SJCRH30 (cell line): Measurements from ENCODE around the gene ZNF346. TPM values are rescaled to one million over a fixed set of nuclear protein-coding genes. Genes with fewer than 3 reads are reported as not detected.
A peak's percentile ranks its signal among the peaks of the same experiment; 100 is the strongest.
"Not testable (repeated sequence)": the region's sequence is repeated elsewhere in the genome, so short reads cannot be mapped to it uniquely, and the experiment has no call there.

Experiments
- DNase-seq, 2 experiments: peaks; one replicate each; pipeline ENCODE4 v3.0.0-alpha.2; 2015 to 2020
- H3K27ac ChIP-seq: fragments of 250-450 bp; sonication (Bioruptor Pico); 2 replicates; pipeline ENCODE4 v1.5.1; 2020; ENCODE audit warnings: mild to moderate bottlenecking, moderate library complexity
- H3K27me3 ChIP-seq: fragments of 250-450 bp; sonication (Bioruptor Pico); 2 replicates; pipeline ENCODE4 v1.5.1; 2020; ENCODE audit warnings: mild to moderate bottlenecking, moderate library complexity
- H3K36me3 ChIP-seq: fragments of 250-450 bp; sonication (Bioruptor Pico); 2 replicates; pipeline ENCODE4 v1.5.1; 2020; ENCODE audit warnings: mild to moderate bottlenecking, moderate library complexity
- H3K4me1 ChIP-seq: fragments of 250-450 bp; sonication (Bioruptor Pico); 2 replicates; pipeline ENCODE4 v1.5.1; 2020; ENCODE audit warnings: mild to moderate bottlenecking, moderate library complexity
- H3K4me3 ChIP-seq: fragments of 250-450 bp; sonication (Bioruptor Pico); 2 replicates; pipeline ENCODE4 v1.5.1; 2020; ENCODE audit warnings: mild to moderate bottlenecking, moderate library complexity
- H3K9me3 ChIP-seq: fragments of 250-450 bp; sonication (Bioruptor Pico); replicated peaks from 2 replicates; pipeline ENCODE4 v1.5.1; 2020; ENCODE audit warnings: mild to moderate bottlenecking, moderate library complexity
- total RNA-seq: library from RNA; depleted of rRNA; stranded (reverse); fragments of >200 nt; shearing (Covaris generic); gene quantifications from 2 replicates; pipeline ENCODE4 v1.2.3, GENCODE V29; 2014

Gene ZNF346
- total RNA-seq, 1 experiment from 2014 or later, result 27.8 TPM

DNA sequence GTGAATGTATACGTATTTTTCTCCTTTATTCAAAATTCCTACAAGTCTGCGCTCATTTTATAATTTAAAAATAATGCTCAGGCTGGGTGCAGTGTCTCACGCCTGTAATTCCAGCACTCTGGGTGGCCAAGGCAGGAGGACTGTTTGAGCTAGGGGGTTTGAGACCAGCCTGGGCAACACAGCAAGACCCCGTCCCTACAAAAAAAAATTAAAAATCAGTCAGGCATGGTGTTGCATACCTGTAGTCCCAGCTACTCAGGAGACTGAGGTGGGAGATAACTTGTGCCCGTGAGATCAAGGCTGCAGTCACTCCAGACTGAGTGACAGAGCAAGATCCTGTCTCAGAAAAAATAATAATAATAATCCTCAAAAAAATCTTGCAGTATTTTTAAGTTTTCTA lies 23.7 kb upstream of the ZNF346 start:
- DNase-seq, result no peak

GRCh38 chr5:176999526-176999925 lies 23.0 kb upstream of the ZNF346 start:
- H3K36me3 ChIP-seq, result peaks cover 11% of the 10 kb centered on the region
- not testable (repeated sequence) for H3K27me3 ChIP-seq, H3K4me3 ChIP-seq, H3K4me1 ChIP-seq, DNase-seq, H3K9me3 ChIP-seq, H3K27ac ChIP-seq

More for the DNA sequence above, 23.7 kb upstream of the ZNF346 start:
- H3K27ac ChIP-seq, result no peak overlapping the region
- H3K4me1 ChIP-seq, result no peaks in the 10 kb centered on the region
- no peak overlapping the region for H3K4me3 ChIP-seq
- no peaks in the 10 kb centered on the region for H3K9me3 ChIP-seq
- peaks cover 11% of the 10 kb centered on the region for H3K36me3 ChIP-seq
- no peaks in the 10 kb centered on the region for H3K27me3 ChIP-seq

- no peak overlapping the region for H3K27ac ChIP-seq
- H3K4me3 ChIP-seq, result no peak overlapping the region
- DNase-seq, result no peak
- no peaks in the 10 kb centered on the region for H3K9me3 ChIP-seq
- no peaks in the 10 kb centered on the region; the same call in 1 of the 2 replicates for H3K4me1 ChIP-seq
- no peaks in the 10 kb centered on the region for H3K27me3 ChIP-seq
- H3K36me3 ChIP-seq, result peaks cover 11% of the 10 kb centered on the region
Observed at GRCh38 chr5:177003649-177004048, 18.8 kb upstream of the ZNF346 start.

DNA sequence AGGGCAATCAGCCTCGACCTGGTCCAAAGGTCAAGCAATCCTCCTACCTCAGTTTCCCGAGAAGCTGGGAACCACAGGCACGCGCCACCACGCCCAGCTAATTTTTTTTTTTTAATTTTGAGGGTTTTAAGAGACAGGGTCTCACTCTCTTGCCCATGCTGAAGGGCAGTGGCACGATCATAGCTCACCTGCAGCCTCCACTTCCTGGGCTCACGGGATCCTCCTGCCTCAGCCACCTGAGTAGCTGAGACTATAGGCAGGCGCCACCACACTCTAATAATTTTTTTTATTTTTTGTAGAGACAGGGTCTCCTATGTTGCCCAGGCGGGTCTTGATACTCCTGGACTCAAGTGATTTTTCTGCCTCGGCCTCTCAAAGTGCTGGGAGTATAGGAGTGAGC lies 17.5 kb upstream of the ZNF346 start:
- H3K36me3 ChIP-seq, result peaks cover 8% of the 10 kb centered on the region
- no peaks in the 10 kb centered on the region; the same call in 1 of the 2 replicates for H3K4me1 ChIP-seq
- DNase-seq, result no peak
- peak overlapping the region; percentile 83 for H3K4me3 ChIP-seq
- no peaks in the 10 kb centered on the region for H3K9me3 ChIP-seq
- H3K27ac ChIP-seq, result no peak overlapping the region
- no peaks in the 10 kb centered on the region for H3K27me3 ChIP-seq

DNA sequence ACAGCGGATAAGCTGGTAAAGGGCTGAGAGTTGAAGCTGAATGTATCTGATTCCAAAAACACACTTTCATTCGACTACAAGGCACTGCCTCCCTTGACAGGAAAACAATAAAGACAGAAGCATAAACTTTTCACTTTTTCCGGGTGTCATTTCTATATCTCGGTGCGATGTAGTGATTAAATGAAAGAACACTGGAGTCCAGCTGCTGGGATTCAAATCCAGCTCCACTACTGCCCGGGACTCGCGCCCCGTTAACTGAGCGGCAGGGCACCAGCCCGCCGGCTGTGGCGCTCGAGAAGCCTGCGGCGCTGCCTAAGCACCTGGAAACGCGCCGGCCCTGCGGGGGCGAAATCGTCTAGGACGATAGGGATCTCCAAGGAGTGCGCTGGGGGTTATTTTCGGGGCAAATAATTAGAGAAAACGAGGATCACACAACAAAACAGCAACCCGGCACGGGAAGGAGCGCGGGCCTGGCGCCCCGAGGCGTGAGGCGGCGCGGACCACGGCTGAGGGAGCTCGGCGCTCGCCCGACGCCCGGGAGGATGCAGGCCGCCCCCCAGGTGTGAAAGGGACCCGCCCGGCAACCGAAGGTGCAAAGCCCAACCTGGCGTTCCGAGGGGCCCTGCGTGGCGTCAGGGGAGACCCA lies 16.8 kb upstream of the ZNF346 start:
- Histone ChIP-seq H3K9me3 (no peaks in the 10 kb centered on the region), H3K27me3 (no peaks in the 10 kb centered on the region), H3K4me3 (peak overlapping the region; percentile 83), H3K36me3 (peaks cover 6% of the 10 kb centered on the region), H3K4me1 (no peaks in the 10 kb centered on the region; the same call in 1 of the 2 replicates), H3K27ac (peak overlapping the region; percentile 65)
- DNase-seq, result peak; percentile 67 to 76

DNA sequence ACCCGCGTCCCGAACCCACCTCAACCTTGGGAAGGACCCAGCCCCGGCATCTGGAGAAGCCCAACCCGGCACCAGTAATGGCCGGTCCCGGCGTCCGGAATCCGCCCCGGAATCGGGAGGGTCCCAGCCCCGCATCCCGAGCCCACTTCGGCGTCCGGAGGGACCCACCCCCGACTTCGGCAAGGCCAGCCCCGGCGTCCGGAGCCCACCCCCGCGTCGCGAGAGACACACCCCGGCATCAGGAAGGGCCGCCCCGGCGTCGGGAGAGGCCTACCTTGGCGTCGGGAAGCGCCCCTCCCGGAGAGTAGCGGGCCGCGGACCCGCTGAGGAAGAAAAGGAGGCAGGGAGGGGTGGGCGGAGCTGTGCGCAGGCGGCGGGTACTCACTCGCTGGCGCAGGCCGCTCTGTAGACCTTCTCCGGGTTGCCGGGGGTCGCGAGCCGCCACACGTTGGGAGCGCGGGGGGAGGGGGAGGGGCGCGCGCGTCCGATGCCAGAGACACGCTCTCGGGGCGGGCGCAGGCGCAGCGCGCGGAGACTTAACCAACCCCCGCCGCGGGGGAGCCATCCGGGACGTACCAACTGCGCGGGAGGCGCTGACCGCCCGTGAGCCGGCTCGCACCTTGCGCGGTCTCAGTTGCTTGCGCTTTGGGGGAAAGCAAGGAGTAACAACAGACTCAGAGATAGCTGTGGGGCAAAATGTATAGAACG lies 16.1 kb upstream of the ZNF346 start, which contains the start of gene UIMC1:
Gene UIMC1 (minus strand): TSS at position 515 of the 708 bp plus-strand sequence. CDS start 24,164 bp downstream, outside the sequence.
- Histone ChIP-seq H3K9me3 (no peaks in the 10 kb centered on the region), H3K27me3 (no peaks in the 10 kb centered on the region), H3K36me3 (no peaks in the 10 kb centered on the region), H3K4me3 (peak within 1 kb of the TSS; percentile 83), H3K27ac (peak within 1 kb of the TSS; percentile 65), H3K4me1 (no peaks in the 10 kb centered on the region; the same call in 1 of the 2 replicates)
- peak; percentile 92 to 94 for DNase-seq

- H3K27ac ChIP-seq, result no peak overlapping the region
Observed at GRCh38 chr5:177008716-177009115, 13.8 kb upstream of the ZNF346 start.

DNA sequence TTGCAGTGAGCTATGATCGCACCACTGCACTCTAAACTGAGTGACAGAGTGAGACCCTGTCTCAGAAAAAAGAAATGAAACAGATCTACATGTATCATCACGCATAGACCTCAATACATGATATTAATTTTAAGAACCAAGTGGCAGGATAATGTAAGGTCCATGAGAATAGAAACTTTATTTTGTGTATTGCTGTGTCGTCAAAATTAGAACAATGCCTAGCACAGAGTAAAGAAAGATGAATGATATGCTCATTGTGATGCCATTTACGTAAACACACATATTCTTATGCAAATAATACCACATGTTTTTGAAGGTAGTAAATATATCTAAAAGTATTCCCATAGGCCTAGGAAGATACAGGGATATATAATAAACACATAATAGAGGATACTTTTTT lies 12.3 kb upstream of the ZNF346 start:
- no peaks in the 10 kb centered on the region; the same call in 1 of the 2 replicates for H3K4me1 ChIP-seq
- H3K27ac ChIP-seq, result no peak overlapping the region
- no peak overlapping the region for H3K4me3 ChIP-seq
- DNase-seq, result no peak
- no peaks in the 10 kb centered on the region for H3K9me3 ChIP-seq
- no peaks in the 10 kb centered on the region for H3K27me3 ChIP-seq
- H3K36me3 ChIP-seq, result no peaks in the 10 kb centered on the region

More at GRCh38 chr5:177008716-177009115, 13.8 kb upstream of the ZNF346 start:
- no peaks in the 10 kb centered on the region for H3K27me3 ChIP-seq
- H3K36me3 ChIP-seq, result no peaks in the 10 kb centered on the region
- H3K4me3 ChIP-seq, result no peak overlapping the region
- H3K4me1 ChIP-seq, result no peaks in the 10 kb centered on the region; the same call in 1 of the 2 replicates
- no peaks in the 10 kb centered on the region for H3K9me3 ChIP-seq
- DNase-seq, result no peak

DNA sequence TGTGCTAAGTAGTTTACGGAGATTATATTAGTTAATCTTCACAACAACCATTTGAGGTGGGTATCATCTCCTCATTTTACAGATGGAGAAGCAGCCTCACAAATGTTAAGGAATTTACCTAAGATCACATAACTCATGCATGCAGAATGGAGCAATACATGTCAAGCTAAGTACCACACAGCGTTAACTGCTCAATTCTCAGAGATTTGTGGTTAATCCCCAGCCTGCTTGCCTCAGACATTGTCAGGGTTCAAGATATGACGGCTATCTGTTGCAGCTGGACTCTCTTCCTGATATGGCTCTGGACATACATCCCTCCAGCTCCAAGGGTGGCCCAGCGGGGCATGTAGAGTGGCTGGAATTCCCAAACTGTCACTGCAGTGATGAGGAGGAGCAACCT lies 7.3 kb upstream of the ZNF346 start:
- DNase-seq, result no peak
- Histone ChIP-seq H3K36me3 (no peaks in the 10 kb centered on the region), H3K27me3 (no peaks in the 10 kb centered on the region), H3K9me3 (no peaks in the 10 kb centered on the region), H3K27ac (no peak overlapping the region), H3K4me3 (no peak overlapping the region), H3K4me1 (no peaks in the 10 kb centered on the region)

- no peak for DNase-seq
- Histone ChIP-seq H3K27me3 (no peaks in the 10 kb centered on the region), H3K27ac (no peak overlapping the region), H3K4me1 (no peaks in the 10 kb centered on the region), H3K4me3 (no peak overlapping the region), H3K36me3 (no peaks in the 10 kb centered on the region), H3K9me3 (no peaks in the 10 kb centered on the region)
Observed at GRCh38 chr5:177018341-177018740, 4.2 kb upstream of the ZNF346 start.

GRCh38 chr5:177020033-177020432 lies 2.5 kb upstream of the ZNF346 start:
- no peak overlapping the region for H3K4me3 ChIP-seq
- no peaks in the 10 kb centered on the region for H3K9me3 ChIP-seq
- no peak overlapping the region for H3K27ac ChIP-seq
- no peaks in the 10 kb centered on the region for H3K36me3 ChIP-seq
- H3K27me3 ChIP-seq, result no peaks in the 10 kb centered on the region
- no peaks in the 10 kb centered on the region for H3K4me1 ChIP-seq
- no peak for DNase-seq

DNA sequence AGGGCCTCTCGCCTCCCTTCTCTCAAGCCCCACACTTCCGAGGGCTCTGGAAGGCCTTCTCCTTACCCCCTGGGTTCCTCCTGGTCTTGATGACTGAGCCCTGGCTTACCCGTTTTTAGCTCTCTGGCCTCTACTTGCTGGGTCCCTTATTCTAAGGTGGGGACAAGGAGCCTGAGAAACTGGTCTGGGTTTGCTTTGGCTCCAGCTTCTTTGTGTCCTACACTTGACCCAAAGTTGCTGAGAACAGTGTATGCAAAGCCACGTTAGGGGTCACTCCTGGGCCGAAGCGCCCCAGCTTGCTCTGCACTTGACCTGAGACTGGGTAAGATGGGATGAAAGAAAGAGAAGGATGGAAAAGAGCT lies 788 bp downstream of the ZNF346 start:
- peak in 1 of 2 experiments; percentile 16 for DNase-seq

GRCh38 chr5:177024559-177024958 lies 2.1 kb downstream of the ZNF346 start:
- H3K36me3 ChIP-seq, result peaks cover 19% of the 10 kb centered on the region
- no peak overlapping the region for H3K27ac ChIP-seq
- H3K27me3 ChIP-seq, result no peaks in the 10 kb centered on the region
- H3K9me3 ChIP-seq, result no peaks in the 10 kb centered on the region
- H3K4me3 ChIP-seq, result no peak overlapping the region
- DNase-seq, result no peak
- H3K4me1 ChIP-seq, result no peaks in the 10 kb centered on the region

More for the DNA sequence above, 788 bp downstream of the ZNF346 start:
- Histone ChIP-seq H3K27me3 (no peaks in the 10 kb centered on the region), H3K4me3 (peak overlapping the region; percentile 85), H3K36me3 (peaks cover 11% of the 10 kb centered on the region), H3K9me3 (no peaks in the 10 kb centered on the region), H3K4me1 (no peaks in the 10 kb centered on the region), H3K27ac (peak overlapping the region; percentile 62)

- Histone ChIP-seq H3K27me3 (no peaks in the 10 kb centered on the region), H3K27ac (no peak overlapping the region), H3K9me3 (no peaks in the 10 kb centered on the region), H3K4me1 (no peaks in the 10 kb centered on the region), H3K36me3 (peaks cover 25% of the 10 kb centered on the region), H3K4me3 (no peak overlapping the region)
- no peak for DNase-seq
Observed at GRCh38 chr5:177025101-177025601, 2.7 kb downstream of the ZNF346 start.

DNA sequence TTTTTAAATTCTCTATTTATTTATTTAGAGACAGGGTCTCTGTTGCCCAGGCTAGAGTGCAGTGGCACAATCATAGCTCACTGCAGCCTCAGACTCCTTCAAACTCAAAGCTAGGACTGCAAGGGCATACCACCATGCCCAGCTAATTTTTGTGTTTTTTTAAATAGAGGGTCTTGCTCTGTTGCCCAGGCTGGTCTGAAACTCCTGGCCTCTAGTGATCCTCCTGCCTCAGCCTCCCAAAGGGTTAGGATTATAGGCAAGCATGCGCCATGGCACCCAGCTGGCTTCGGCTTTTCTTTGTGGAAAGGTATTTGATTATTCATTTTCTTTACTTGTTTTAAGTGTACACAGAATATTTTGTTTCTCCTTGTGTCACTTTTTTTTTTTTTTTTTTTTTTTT lies 5.2 kb downstream of the ZNF346 start:
- DNase-seq, result no peak
- H3K27me3 ChIP-seq, result no peaks in the 10 kb centered on the region
- no peak overlapping the region for H3K27ac ChIP-seq
- peaks cover 38% of the 10 kb centered on the region for H3K36me3 ChIP-seq
- H3K9me3 ChIP-seq, result peaks cover 6% of the 10 kb centered on the region; the same call in 1 of the 2 replicates
- no peaks in the 10 kb centered on the region for H3K4me1 ChIP-seq
- no peak overlapping the region for H3K4me3 ChIP-seq
